ENCODE data around the gene SUSD4. TPM values are rescaled to one million over a fixed set of nuclear protein-coding genes. Genes with fewer than 3 reads are reported as not detected.

Gene SUSD4
- 0.07 and 0.12 TPM in 2 replicates for total RNA-seq

GRCh38 chr1:223363856-223364684 lies at the start of gene SUSD4:
Gene SUSD4, minus strand, starts transcription at chr1:223364176. Its CDS starts 751 bp downstream, at chr1:223363425.
- peak within 1 kb of the TSS; percentile 50 for H3K4me3 ChIP-seq (ENCODE audit: low read depth, low read length)
- no peak for TF ChIP-seq CTCF (conservative IDR thresholded peaks at IDR 0.05; ENCODE audit: low read depth, low read length)
- no peak for DNase-seq (ENCODE audit: low read depth)

GRCh38 chr1:223413216-223413615 lies 49.2 kb upstream of the SUSD4 start:
- no peak for TF ChIP-seq CTCF (conservative IDR thresholded peaks at IDR 0.05; ENCODE audit: low read depth, low read length)
- no peak overlapping the region for H3K4me3 ChIP-seq (ENCODE audit: low read depth, low read length)
- DNase-seq (ENCODE audit: low read depth): no peak

GRCh38 chr1:223411710-223412109 lies 47.7 kb upstream of the SUSD4 start:
- TF ChIP-seq CTCF (conservative IDR thresholded peaks at IDR 0.05; ENCODE audit: low read depth, low read length): no peak
- H3K4me3 ChIP-seq (ENCODE audit: low read depth, low read length): no peak overlapping the region
- DNase-seq (ENCODE audit: low read depth): no peak

GRCh38 chr1:223411309-223411708 lies 47.3 kb upstream of the SUSD4 start:
- TF ChIP-seq CTCF (conservative IDR thresholded peaks at IDR 0.05; ENCODE audit: low read depth, low read length): no peak
- DNase-seq (ENCODE audit: low read depth): no peak

GRCh38 chr1:223410036-223410435 lies 46.1 kb upstream of the SUSD4 start:
- no peak overlapping the region for H3K4me3 ChIP-seq (ENCODE audit: low read depth, low read length)
- TF ChIP-seq CTCF (conservative IDR thresholded peaks at IDR 0.05; ENCODE audit: low read depth, low read length): no peak
- no peak for DNase-seq (ENCODE audit: low read depth)

More at GRCh38 chr1:223411309-223411708, 47.3 kb upstream of the SUSD4 start:
- no peak overlapping the region for H3K4me3 ChIP-seq (ENCODE audit: low read depth, low read length)

GRCh38 chr1:223405507-223405906 lies 41.5 kb upstream of the SUSD4 start:
- no peak overlapping the region for H3K4me3 ChIP-seq (ENCODE audit: low read depth, low read length)
- no peak for TF ChIP-seq CTCF (conservative IDR thresholded peaks at IDR 0.05; ENCODE audit: low read depth, low read length)
- DNase-seq (ENCODE audit: low read depth): no peak

All from epithelial cell of proximal tubule (primary cell).